Epidermal melanocyte (primary cell): ENCODE results near the gene MELTF.

Source experiments
- DNase-seq: peaks from one replicate; pipeline ENCODE4 v3.0.0; 2011; ENCODE audit warnings: low spot score; ENCODE audit not compliant: insufficient read length

The MELTF gene

DNA sequence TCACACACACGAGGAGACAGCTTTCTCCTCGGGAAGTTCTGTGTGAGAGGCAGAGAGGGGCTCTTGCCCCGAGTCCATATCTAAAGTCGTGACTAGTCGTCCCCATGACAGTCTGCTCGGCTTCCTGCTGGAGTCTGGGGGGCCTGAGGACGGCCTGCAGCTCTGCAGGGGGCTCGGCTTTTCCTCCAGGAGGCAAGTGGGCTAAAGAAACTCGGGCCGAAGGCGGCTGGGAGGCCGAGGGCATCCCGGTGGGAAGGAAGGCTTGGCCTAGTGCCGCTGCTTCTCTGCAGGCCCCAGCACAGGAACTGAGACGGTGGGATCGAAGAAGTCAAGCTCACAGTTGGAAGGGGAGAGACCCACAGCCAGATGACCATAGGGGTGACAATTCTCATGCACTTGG is 35.6 kb downstream of the MELTF start:
- DNase-seq = no peak

DNA sequence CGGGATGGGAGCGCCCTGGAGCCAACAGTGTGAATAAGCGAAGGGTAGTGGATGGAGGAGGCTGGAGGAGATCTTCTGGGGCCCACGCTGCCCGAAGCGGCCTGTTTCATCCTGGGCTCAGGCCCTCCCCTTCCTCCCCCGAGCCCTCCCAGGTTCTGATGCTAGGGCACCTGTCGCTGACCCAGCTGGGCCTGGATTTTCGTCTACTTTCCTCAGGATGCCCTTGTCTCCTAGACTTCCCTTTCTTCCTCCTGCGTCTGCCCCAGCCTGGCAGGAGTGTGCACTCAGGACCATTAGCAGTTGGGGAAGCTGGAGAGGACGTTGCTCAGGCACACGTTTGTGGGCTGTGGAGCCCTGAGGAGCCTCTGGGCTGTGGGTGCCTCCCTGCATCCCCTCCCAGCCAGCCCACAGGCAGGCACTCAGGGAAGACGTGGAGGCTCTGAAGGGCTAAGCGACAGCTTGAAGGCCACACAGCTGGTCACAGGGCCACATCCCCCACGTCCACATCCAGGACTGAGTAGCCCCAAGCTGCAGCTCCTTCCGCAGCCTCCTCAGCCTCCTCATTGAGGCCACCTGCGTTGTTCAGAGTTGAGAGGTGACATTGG is 37.1 kb downstream of the MELTF start:
- DNase-seq = no peak

DNA sequence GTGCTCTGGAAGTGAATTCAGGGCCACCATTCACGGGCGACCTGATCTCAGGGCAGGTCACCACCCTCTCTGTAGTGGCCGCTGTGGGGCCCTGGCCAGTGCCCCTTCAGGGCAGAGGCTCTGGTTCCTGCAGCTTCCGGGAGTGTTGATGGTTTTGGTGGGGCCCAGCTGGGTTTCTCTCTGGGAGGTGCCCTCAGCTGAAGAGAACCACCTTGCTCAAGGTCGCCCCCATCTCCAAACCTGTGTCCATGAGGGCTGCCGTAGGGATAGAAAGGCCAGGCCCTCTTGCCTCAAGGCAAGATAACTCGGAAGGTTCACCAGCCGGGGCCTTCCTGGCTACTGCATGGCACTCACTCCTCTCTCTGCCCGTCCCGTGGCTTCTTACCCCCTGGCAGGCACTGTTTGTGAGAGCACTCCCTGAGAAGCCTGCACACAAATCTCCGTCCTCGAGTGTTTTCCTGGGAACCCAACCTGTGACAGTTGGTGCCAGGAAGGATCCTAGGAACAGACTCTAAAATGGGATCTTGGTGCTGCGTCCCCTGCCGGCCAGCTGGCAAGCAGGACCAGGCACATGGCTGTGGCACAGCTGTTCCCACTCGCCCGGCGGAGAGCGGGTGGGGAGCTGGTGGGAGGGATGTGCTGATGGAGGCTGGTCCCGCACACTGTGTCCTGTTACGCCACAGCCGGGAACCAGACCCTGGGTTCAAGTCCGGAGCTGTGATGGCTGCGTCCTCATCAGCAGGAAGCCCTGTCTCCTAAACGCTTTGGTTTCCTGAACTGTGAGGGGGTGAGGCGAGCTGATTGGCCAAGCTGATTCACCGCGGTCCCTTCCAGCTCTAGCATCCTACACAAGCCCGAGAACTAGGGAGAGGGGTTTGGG is 37.8 kb downstream of the MELTF start:
- DNase-seq = no peak

- DNase-seq = no peak
Observed at GRCh38 chr3:196990601-196991007, 39.0 kb downstream of the MELTF start.

- no peak for DNase-seq
Observed at GRCh38 chr3:196989721-196990262, 39.8 kb downstream of the MELTF start.

DNA sequence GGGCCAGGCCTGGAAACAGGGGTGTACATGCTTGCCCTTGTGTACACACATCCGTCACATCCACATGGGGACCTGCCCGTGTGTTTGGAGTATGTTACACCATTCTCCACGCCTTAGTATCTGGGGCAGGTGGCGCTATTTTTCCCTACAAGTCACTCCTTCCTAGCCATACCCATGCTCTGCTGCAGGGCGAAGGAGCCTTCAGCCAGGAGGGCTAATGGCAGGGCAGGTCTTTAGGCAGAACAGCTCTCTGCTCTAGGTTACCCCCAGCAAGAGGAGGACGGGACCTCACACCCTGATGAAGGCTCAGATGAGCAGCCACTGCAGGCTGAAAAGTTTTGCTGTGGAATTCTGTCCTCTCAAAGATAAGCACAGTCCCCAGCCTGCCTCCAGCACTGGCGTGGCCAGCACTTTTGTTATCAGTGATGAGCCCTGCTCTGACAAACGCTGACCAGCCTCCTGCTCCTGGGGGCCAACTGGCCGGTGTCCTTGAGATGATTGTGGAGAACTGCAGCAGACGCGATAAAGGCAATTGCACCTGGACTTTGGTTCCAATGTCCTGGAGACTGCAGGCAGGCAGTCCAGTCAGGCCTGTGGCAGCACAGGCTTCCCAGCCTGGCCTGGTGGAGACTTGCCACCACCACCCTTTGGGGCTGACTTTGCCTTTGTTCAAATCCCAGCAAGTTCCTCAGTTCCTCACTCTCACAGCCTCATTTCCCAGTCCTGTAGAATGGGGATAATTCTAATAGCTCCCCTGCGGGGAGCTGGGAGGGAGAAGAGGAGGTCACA is 41.2 kb downstream of the MELTF start:
- no peak for DNase-seq

DNA sequence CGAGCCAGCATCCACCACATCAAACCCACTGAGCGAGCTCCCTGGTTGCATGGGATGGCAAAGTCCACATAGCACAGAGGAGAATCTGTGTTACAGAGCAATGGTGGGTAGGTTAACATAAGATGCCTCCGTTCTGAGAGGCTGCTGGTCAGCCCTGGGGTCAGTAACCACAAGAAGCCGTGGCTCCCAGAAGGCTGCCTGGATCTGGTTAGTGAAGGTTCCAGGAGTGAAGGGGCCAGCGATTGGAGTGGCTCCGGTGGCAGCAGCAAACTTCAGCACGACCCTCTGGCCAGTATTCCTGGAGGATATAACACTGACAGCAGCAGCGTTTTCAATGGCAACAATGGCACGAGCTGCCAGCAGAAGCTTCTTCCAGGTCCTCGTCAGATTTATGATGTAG is 42.6 kb downstream of the MELTF start:
- no peak for DNase-seq

DNA sequence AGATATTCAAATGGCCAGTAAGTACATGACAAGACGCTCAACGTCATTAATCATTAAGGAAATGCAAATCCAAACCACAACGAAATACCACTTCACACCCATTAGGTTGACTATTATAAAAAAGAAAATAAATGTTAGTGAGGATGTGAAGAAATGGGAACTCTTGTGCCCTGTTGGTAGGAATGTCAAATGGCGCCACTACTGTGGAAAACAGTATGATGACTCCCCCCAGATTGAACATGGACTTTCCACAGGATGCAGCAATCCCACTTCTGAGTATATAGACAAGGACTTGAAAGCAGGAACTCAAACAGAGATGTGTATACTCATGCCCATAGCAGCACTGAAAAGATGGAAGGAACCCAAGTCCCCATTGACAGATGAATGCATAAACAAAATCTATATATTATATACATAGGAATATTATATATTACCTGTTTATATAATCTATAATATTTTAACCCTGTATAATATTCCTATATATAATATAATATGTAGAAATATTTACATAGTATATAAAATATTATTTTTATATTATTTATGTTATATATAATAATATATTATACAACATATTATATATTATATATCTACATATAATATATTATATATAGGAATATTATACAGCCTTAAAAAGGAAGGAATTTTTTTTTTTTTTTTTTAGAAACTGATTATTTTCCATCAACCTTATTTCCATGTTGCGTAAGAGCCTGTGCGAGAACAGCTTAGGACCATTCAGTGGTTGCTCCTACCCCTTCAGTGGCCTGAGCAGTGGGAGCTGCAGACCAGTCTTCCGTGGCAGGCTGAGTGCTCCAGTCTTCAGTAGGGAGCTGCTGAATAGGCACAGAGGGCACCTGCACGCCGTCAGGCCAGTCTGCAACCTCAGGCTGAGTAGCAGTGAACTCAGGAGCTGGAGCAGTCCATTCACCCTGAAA is 43.4 kb downstream of the MELTF start:
- no peak for DNase-seq

- no peak for DNase-seq
Observed at GRCh38 chr3:196985298-196985697, 44.3 kb downstream of the MELTF start.

- DNase-seq = no peak
Observed at GRCh38 chr3:196983186-196983585, 46.4 kb downstream of the MELTF start.

GRCh38 chr3:196981657-196982056 is 48.0 kb downstream of the MELTF start:
- DNase-seq = no peak

- DNase-seq = no peak
Observed at GRCh38 chr3:196979545-196979944, 50.1 kb downstream of the MELTF start.

DNA sequence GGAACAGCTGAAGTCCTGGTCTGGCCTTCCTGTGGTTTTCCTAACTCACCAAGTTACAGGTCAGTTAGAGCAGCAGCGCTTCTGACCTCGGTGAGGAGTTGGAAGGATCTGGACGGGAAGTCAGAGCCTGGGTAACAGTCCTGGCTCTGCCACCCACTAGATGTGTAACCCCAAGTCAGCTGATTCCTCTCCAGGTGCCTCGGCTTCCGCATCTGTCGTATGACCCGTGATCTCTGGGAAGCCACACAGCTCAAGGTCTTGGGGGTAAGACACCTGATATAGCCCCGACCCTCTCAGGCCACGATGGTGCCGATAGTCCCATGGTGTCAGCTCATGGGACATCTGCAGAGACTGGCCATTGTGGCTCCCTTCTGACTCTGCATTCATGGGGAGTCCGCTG is 52.7 kb downstream of the MELTF start:
- DNase-seq = no peak

- no peak for DNase-seq
Observed at GRCh38 chr3:196975349-196975748, 54.3 kb downstream of the MELTF start.

GRCh38 chr3:196974661-196975060 is 55.0 kb downstream of the MELTF start:
- no peak for DNase-seq

DNA sequence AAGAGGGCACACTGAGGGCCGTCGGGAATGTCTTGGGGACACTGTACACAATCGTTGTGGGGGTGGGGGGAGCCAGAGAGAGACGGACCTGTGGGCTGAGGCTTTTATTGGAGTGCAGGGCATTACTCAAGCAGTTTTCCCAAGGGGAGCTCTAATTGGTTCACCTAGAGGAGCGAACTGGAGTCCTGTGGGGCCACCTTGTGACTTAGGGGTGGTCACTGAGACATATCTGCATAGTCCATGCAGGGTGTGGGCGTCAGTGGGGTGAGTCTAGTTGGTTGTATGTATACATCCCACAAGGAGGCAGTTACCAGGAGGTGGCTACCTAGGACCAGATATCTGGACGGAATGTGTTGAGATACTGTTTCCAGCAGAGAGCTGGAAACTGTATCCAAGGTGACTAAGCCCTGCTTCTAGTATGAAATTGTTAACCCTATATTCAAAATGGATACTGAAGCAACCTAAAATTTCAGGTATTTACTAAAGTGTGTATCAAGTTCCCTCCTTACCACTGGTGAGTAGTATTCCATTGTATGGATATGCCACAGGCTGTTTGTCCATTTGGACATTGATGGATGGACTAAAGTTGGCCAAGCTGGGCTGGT is 58.4 kb downstream of the MELTF start:
- no peak for DNase-seq

- DNase-seq = no peak
Observed at GRCh38 chr3:196970547-196971093, 59.0 kb downstream of the MELTF start.

DNA sequence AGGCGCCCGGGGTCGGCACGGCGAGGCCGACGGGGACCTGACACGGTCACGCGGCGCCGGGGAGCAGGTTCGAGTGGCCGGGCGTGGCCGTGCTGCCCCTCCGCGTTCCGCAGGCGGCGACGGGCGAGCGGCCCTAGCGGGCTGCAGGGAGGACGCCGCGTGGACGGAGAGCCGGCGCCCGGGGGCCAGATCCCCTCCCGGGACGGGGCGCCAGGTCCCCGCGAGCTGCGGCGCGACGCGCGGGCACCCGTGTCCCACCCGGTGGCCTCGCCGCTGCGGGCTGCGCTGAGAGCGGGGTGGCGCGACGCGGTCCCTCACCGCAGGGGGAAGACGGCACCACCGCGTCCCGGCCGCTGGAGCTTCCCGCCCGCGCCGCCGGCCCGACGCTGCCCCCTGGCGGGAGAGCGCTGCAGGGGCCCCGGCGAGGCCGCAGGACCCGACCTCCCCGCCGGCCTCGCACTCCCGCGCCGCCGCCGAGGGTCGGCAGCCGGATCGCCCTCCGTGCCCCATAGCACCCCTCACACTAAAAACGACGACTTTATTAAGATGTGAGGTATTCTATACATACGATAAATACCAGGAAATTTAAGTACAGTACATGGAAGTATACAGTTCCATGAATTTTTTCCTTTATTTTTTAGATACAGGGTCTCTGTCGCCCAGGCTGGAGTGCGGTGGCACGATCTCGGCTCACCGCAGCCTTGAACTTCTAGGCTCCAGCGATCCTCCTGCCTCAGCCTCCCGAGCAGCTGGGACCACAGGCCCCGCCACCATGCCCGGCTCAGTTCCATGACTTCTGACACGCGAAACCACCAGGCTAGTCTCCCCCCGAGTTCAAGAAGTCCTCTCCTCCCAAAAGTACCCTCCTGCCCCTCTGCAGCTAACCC is 59.7 kb downstream of the MELTF start:
- peak; percentile 66 for DNase-seq

DNA sequence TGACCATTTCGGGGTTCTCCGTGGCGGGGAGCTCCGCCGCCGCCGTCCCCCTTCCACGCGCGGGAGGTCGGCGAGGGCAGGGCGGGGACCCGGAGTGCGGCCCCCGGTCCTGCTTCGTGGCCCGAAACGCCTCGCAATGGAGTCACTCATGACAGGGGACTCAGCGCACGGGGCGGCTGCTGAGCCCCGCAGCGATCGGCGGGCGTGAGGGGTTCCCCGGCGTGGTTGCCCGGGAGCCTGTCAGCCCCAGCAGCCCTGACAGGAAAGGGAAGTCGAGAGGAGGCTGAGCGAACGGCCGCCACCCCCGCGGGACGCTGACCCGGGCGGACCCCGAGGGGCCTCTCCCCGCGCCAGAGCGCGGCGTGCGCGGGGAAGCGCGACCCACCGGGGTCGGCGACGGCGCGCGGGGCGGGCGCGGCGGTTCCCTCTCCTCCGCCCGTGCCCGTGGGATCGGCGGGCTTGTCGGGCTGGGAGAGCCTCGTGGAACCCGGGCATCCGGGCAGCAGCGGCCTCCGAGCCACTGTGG is 60.4 kb downstream of the MELTF start:
- DNase-seq = no peak
